Epithelial cell of prostate (primary cell): ENCODE measurements around the gene NMT1.
"Not testable (repeated sequence)": the region's sequence is repeated elsewhere in the genome, so short reads cannot be mapped to it uniquely, and the experiment has no call there.

ENCODE experiments used
- DNase-seq: peaks from one replicate; pipeline ENCODE4 v3.0.0-alpha.2; 2011; ENCODE audit warnings: low read depth, low spot score
- H3K27ac ChIP-seq: fragments of 450-650 bp; 2 replicates; pipeline ENCODE4 v1.5.1; 2017; ENCODE audit warnings: mild to moderate bottlenecking

The NMT1 gene

GRCh38 chr17:45035848-45036247 lies 25.3 kb upstream of the NMT1 start:
- no peak for DNase-seq
- no peak overlapping the region for H3K27ac ChIP-seq

GRCh38 chr17:45036691-45037090 lies 24.4 kb upstream of the NMT1 start:
- no peak for DNase-seq
- H3K27ac ChIP-seq: no peak overlapping the region

GRCh38 chr17:45038728-45039634 lies 22.1 kb upstream of the NMT1 start:
- DNase-seq: no peak
- peak overlapping the region; percentile 42 for H3K27ac ChIP-seq

- no peak for DNase-seq
- no peak overlapping the region for H3K27ac ChIP-seq
Measured at GRCh38 chr17:45040459-45040858, 20.7 kb upstream of the NMT1 start.

- H3K27ac ChIP-seq: peak overlapping the region; percentile 98
- no peak for DNase-seq
Measured at GRCh38 chr17:45042346-45043120, 18.6 kb upstream of the NMT1 start.

- peak; percentile 70 for DNase-seq
- peak overlapping the region; percentile 98 for H3K27ac ChIP-seq
Measured at GRCh38 chr17:45043813-45044540, 17.1 kb upstream of the NMT1 start.

- DNase-seq: peak; percentile 55
- peak overlapping the region; percentile 98 for H3K27ac ChIP-seq
Measured at GRCh38 chr17:45046537-45047125, 14.5 kb upstream of the NMT1 start.

GRCh38 chr17:45048795-45049563 lies 12.1 kb upstream of the NMT1 start:
- no peak for DNase-seq
- peak overlapping the region; percentile 98 for H3K27ac ChIP-seq

- H3K27ac ChIP-seq: peak overlapping the region; percentile 98
- no peak for DNase-seq
Measured at GRCh38 chr17:45050481-45051059, 10.5 kb upstream of the NMT1 start.

- peak; percentile 87 for DNase-seq
- H3K27ac ChIP-seq: peak within 1 kb of the TSS; percentile 98
Measured at GRCh38 chr17:45051060-45051719, 9.9 kb upstream of the NMT1 start, which contains the start of gene DCAKD. Gene DCAKD, minus strand, starts transcription at chr17:45051632. Its CDS starts 16,747 bp downstream, at chr17:45034885.

- peak overlapping the region; percentile 98 for H3K27ac ChIP-seq
Measured at GRCh38 chr17:45051720-45052051, 9.4 kb upstream of the NMT1 start.

GRCh38 chr17:45052052-45052772 lies 8.9 kb upstream of the NMT1 start:
- H3K27ac ChIP-seq: peak overlapping the region; percentile 98
- DNase-seq: no peak

More at GRCh38 chr17:45051720-45052051, 9.4 kb upstream of the NMT1 start:
- DNase-seq: not testable (repeated sequence)

GRCh38 chr17:45060382-45060796 lies 728 bp upstream of the NMT1 start:
- peak overlapping the region; percentile 71 for H3K27ac ChIP-seq
- DNase-seq: no peak

GRCh38 chr17:45061606-45062205 lies 589 bp downstream of the NMT1 start:
- peak overlapping the region; percentile 71 for H3K27ac ChIP-seq

GRCh38 chr17:45063198-45063597 lies 2.1 kb downstream of the NMT1 start:
- H3K27ac ChIP-seq: no peak overlapping the region
- DNase-seq: no peak

More at GRCh38 chr17:45061606-45062205, 589 bp downstream of the NMT1 start:
- no peak for DNase-seq

GRCh38 chr17:45067637-45068036 lies 6.5 kb downstream of the NMT1 start:
- no peak overlapping the region for H3K27ac ChIP-seq
- no peak for DNase-seq

- DNase-seq: no peak
Measured at GRCh38 chr17:45070001-45070400, 8.9 kb downstream of the NMT1 start.

More at GRCh38 chr17:45070001-45070400, 8.9 kb downstream of the NMT1 start:
- H3K27ac ChIP-seq: peak overlapping the region; percentile 37
